K562 (cell line): Measurements from ENCODE around the gene KCNJ10. TPM values are rescaled to one million over a fixed set of nuclear protein-coding genes. Genes with fewer than 3 reads are reported as not detected.

Source experiments
- ATAC-seq: fragments of 200-7000 bp; cut with Tn5 transposase; 3 replicates; pipeline ENCODE4 v1.9.1; 2020; ENCODE audit warnings: moderate library complexity
- BruUV-seq: library from RNA; stranded (reverse); fragments of 400-500 nt; replicated peaks from 2 replicates; lab custom pipeline; 2021; lab: Mats Ljungman, UMichigan
- CTCF ChIA-PET: fragments of 300-600 bp; formaldehyde crosslinking; extraction: SDS; loops from one replicate; lab custom pipeline; 2021; ENCODE audit warnings: low intra/inter-chr PET ratio; lab: Yijun Ruan, JAX
- POLR2A ChIA-PET: fragments of 300-600, 350-650 bp; sonication (Branson Sonifier 250); formaldehyde crosslinking; extraction: SDS; loops from one replicate; lab custom pipeline; 2021; ENCODE audit warnings: antibody characterized with exemption, inconsistent platforms; lab: Yijun Ruan, JAX
- DNase-seq, 4 experiments: peaks; one replicate each; pipeline versions ENCODE4 v3.0.0 to v3.0.0-alpha.2; 2011 to 2018; ENCODE audit warnings: low spot score in 3 of 4, mixed read lengths in 3 of 4; ENCODE audit errors: extremely low read depth in 1 of 4
- FAIRE-seq: peaks from 2 replicates; lab custom pipeline; 2011; peaks lifted over from hg19 to GRCh38; lab: Jason Lieb, UNC
- H2AFZ ChIP-seq: 2 replicates; pipeline ENCODE4 v1.6.0; 2011; ENCODE audit warnings: low read depth, low read length, control low read depth, inconsistent platforms
- H3K27ac ChIP-seq: fragments of 200-600 bp; 3 replicates; pipeline ENCODE4 v1.8.0; 2011; ENCODE audit warnings: low read depth, mild to moderate bottlenecking, control low read depth, inconsistent platforms, low read length, moderate library complexity, mixed read lengths; ENCODE audit errors: extremely low read depth
- H3K27me3 ChIP-seq, 2 experiments: fragments of 300-600 bp in 1 of 2; 2 replicates in 1 of 2; 3 replicates in 1 of 2; pipeline versions ENCODE4 v1.6.0 to v1.8.0; 2011; ENCODE audit warnings: inconsistent platforms in 2 of 2, low read length in 2 of 2, mild to moderate bottlenecking in 1 of 2, mixed read lengths in 1 of 2, moderate library complexity in 1 of 2; ENCODE audit not compliant: control insufficient read depth in 2 of 2, insufficient read depth in 2 of 2
- H3K36me3 ChIP-seq: fragments of 300-600 bp; 3 replicates; pipeline ENCODE4 v1.8.0; 2011; ENCODE audit warnings: mild to moderate bottlenecking, low read length, inconsistent platforms; ENCODE audit not compliant: control insufficient read depth, insufficient read depth
- H3K4me1 ChIP-seq, 2 experiments: fragments of 200-600 bp in 1 of 2; replicated peaks in 1 of 2; 2 replicates in 1 of 2; 3 replicates in 1 of 2; pipeline versions ENCODE4 v1.5.1 to v1.8.0; 2011; ENCODE audit warnings: inconsistent platforms in 2 of 2, low read length in 2 of 2, mild to moderate bottlenecking in 1 of 2, mixed read lengths in 1 of 2, moderate library complexity in 1 of 2; ENCODE audit not compliant: control insufficient read depth in 2 of 2, insufficient read depth in 2 of 2
- H3K4me2 ChIP-seq: 2 replicates; pipeline ENCODE4 v1.6.1; 2011; ENCODE audit warnings: low read length, control low read depth, inconsistent platforms, mixed read lengths; ENCODE audit not compliant: insufficient read depth
- H3K4me3 ChIP-seq: fragments of 200-600 bp; sonication (generic), shearing (Covaris generic); 2 replicates; pipeline ENCODE4 v1.5.1; 2016; ENCODE audit warnings: control low read depth, inconsistent platforms
- H3K79me2 ChIP-seq: fragments of 200-600 bp; 3 replicates; pipeline ENCODE4 v1.8.0; 2011; ENCODE audit warnings: low read length, inconsistent platforms; ENCODE audit not compliant: control insufficient read depth, insufficient read depth
- H3K9ac ChIP-seq, 2 experiments: 2 replicates each; pipeline versions ENCODE4 v1.6.0 to v1.6.1; 2011; ENCODE audit warnings: low read depth in 2 of 2, low read length in 2 of 2, control low read depth in 1 of 2, inconsistent platforms in 1 of 2, mild to moderate bottlenecking in 1 of 2, mixed read lengths in 1 of 2; ENCODE audit not compliant: insufficient read depth in 1 of 2
- H3K9me1 ChIP-seq: one replicate; pipeline ENCODE4 v1.6.0; 2011; ENCODE audit warnings: inconsistent platforms, mild to moderate bottlenecking, low read length, moderate library complexity; ENCODE audit not compliant: control insufficient read depth, insufficient read depth
- H3K9me3 ChIP-seq: replicated peaks from 2 replicates; pipeline ENCODE4 v1.5.1; 2011; ENCODE audit warnings: low read depth, low read length, inconsistent platforms; ENCODE audit not compliant: control insufficient read depth, insufficient read depth
- H4K20me1 ChIP-seq: replicated peaks from 2 replicates; pipeline ENCODE4 v1.6.1; 2011; ENCODE audit warnings: low read length, inconsistent platforms, mixed read lengths; ENCODE audit not compliant: control insufficient read depth, insufficient read depth
- BDP1 ChIP-seq: IDR thresholded peaks from 3 replicates; pipeline ENCODE4 v1.6.1; 2011; ENCODE audit not compliant: insufficient read length, insufficient read depth
- C11orf30 ChIP-seq: fragments of 450-650 bp; IDR thresholded peaks from 2 replicates; pipeline ENCODE4 v1.6.1; 2016; ENCODE audit warnings: low read depth, mild to moderate bottlenecking
- EWSR1 ChIP-seq: fragments of 450-650 bp; IDR thresholded peaks from 2 replicates; pipeline ENCODE4 v1.6.1; 2018; ENCODE audit warnings: borderline replicate concordance, mild to moderate bottlenecking, low read depth, moderate library complexity; ENCODE audit not compliant: partially characterized antibody
- HDAC3 ChIP-seq: fragments of 450-650 bp; IDR thresholded peaks from 2 replicates; pipeline ENCODE4 v1.6.1; 2018; ENCODE audit warnings: borderline replicate concordance, mild to moderate bottlenecking, moderate library complexity; ENCODE audit not compliant: partially characterized antibody
- KLF6 ChIP-seq: fragments of 250-450 bp; sonication (Bioruptor Pico); IDR thresholded peaks from 2 replicates; pipeline ENCODE4 v1.4.0; 2020; ENCODE audit warnings: mild to moderate bottlenecking, moderate library complexity, borderline replicate concordance
- MAFF ChIP-seq: IDR thresholded peaks from 2 replicates; pipeline ENCODE4 v1.6.1; 2012; ENCODE audit warnings: low read length, improper control_type of control experiment
- MAFG ChIP-seq: fragments of 450-650 bp; conservative IDR thresholded peaks from 2 replicates; pipeline ENCODE4 v1.6.1; 2016; ENCODE audit warnings: missing genetic modification characterization, missing compliant biosample characterization
- MAFK ChIP-seq: IDR thresholded peaks from 2 replicates; pipeline ENCODE4 v1.6.1; 2011; ENCODE audit warnings: low read length, improper control_type of control experiment
- PRMT5 ChIP-seq: sonication (generic); formaldehyde crosslinking; IDR thresholded peaks from 2 replicates; pipeline ENCODE4 v1.5.0; 2020; ENCODE audit warnings: missing genetic modification reagents
- PTTG1 ChIP-seq: fragments of 450-650 bp; IDR thresholded peaks from 2 replicates; pipeline ENCODE4 v1.6.1; 2016; ENCODE audit warnings: low read depth, mild to moderate bottlenecking, missing genetic modification characterization, missing compliant biosample characterization
- RBM25 ChIP-seq: fragments of 200-400 bp; formaldehyde crosslinking; IDR thresholded peaks from 2 replicates; pipeline ENCODE4 v1.6.1; 2018; ENCODE audit warnings: low read length, low read depth, moderate library complexity; ENCODE audit not compliant: severe bottlenecking
- SPI1 ChIP-seq: IDR thresholded peaks from 2 replicates; pipeline ENCODE4 v1.6.1; 2011; ENCODE audit warnings: low read depth, low read length, control low read depth, borderline replicate concordance
- TAF7 ChIP-seq: fragments of 450-650 bp; IDR thresholded peaks from 2 replicates; pipeline ENCODE4 v1.6.1; 2016; ENCODE audit warnings: missing genetic modification characterization, missing compliant biosample characterization
- YY1 ChIP-seq, 3 experiments: IDR thresholded peaks; 2 replicates each; pipeline ENCODE4 v1.6.1; 2011; ENCODE audit warnings: low read length in 2 of 3, mild to moderate bottlenecking in 2 of 3, moderate library complexity in 2 of 3, borderline replicate concordance in 1 of 3, control low read depth in 1 of 3, low read depth in 1 of 3; ENCODE audit not compliant: insufficient read depth in 3 of 3, insufficient replicate concordance in 2 of 3, control insufficient read depth in 1 of 3, insufficient read length in 1 of 3; ENCODE audit errors: extremely low read depth in 1 of 3
- ZKSCAN3 ChIP-seq: fragments of 250-450 bp; sonication (Bioruptor Pico); IDR thresholded peaks from 2 replicates; pipeline ENCODE4 v1.4.0; 2020
- ZKSCAN8 ChIP-seq: fragments of 200-800 bp; sonication (Bioruptor generic); IDR thresholded peaks from 2 replicates; pipeline ENCODE4 v1.6.1; 2016; ENCODE audit warnings: missing genetic modification characterization, missing compliant biosample characterization
- ZNF316 ChIP-seq: fragments of 450-650 bp; IDR thresholded peaks from 2 replicates; pipeline ENCODE4 v1.6.1; 2016
- ZNF696 ChIP-seq: fragments of 250-450 bp; sonication (Bioruptor Pico); conservative IDR thresholded peaks from 2 replicates; pipeline ENCODE4 v1.4.0; 2020; ENCODE audit warnings: mild to moderate bottlenecking, moderate library complexity
- WGBS: fragments of 100-300 bp; shearing (Covaris generic); methylation state at CpG from one replicate; pipeline ENCODE4 v1.1.6; 2016; ENCODE audit warnings: low coverage, mixed read lengths; ENCODE audit not compliant: insufficient coverage; ENCODE audit errors: missing lambda C conversion rate; 5-methylcytosine and 5-hydroxymethylcytosine counted together
- in situ Hi-C: fragments of 300-500 bp; cut with MboI; formaldehyde crosslinking; loops from 4 replicates; pipeline ENCODE4 v1.15.0; 2018; ENCODE audit warnings: inconsistent platforms, mixed read lengths
- intact Hi-C: fragments of 100-400 bp; cut with micrococcal nuclease; formaldehyde crosslinking; loops from 2 replicates; pipeline ENCODE4 v1.14.2; 2022
- polyA plus RNA-seq, 8 experiments: library from polyadenylated mRNA; depleted of rRNA in 4 of 8; stranded (reverse) in 5 of 8; unstranded in 3 of 8; fragments of >200 nt; fragmentation: Nextera tagmentation in 2 of 8; fragmentation: Illumina TruSeq in 1 of 8; extraction: Ambion mirVana in 2 of 8; extraction: Trizol in 1 of 8; gene quantifications; 2 replicates each; pipeline versions ENCODE4 v1.2.1 to v1.2.3, GENCODE V29; 2011 to 2014; ENCODE audit warnings: inconsistent platforms in 1 of 8, missing spikeins in 1 of 8
- total RNA-seq, 7 experiments: library from RNA; depleted of rRNA in 6 of 7; stranded (reverse); fragments of >200 nt in 6 of 7; fragmentation: Illumina TruSeq in 2 of 7; extraction: Trizol in 2 of 7; gene quantifications; 2 replicates each; pipeline versions ENCODE4 v1.2.1 to v1.2.3, GENCODE V29; 2011 to 2021; ENCODE audit warnings: low replicate concordance in 1 of 7
- TF ChIP-seq, protein P1 (sequence below): fragments of 450-650 bp; IDR thresholded peaks from 2 replicates; pipeline ENCODE4 v1.6.1; 2016; ENCODE audit warnings: missing biosample characterization, missing genetic modification characterization
- TF ChIP-seq, protein P2 (sequence below): fragments of 250-450 bp; sonication (Bioruptor Pico); IDR thresholded peaks from 2 replicates; pipeline ENCODE4 v1.8.0; 2022; ENCODE audit warnings: moderate library complexity, mild to moderate bottlenecking, inconsistent platforms

KCNJ10 gene
- total and polyA plus RNA-seq, 9 of the 15 experiments (the other 6 are each of a cell fraction or from before 2014, with no cell fraction given), result 0.06 to 0.11 TPM; not detected in 7

DNA sequence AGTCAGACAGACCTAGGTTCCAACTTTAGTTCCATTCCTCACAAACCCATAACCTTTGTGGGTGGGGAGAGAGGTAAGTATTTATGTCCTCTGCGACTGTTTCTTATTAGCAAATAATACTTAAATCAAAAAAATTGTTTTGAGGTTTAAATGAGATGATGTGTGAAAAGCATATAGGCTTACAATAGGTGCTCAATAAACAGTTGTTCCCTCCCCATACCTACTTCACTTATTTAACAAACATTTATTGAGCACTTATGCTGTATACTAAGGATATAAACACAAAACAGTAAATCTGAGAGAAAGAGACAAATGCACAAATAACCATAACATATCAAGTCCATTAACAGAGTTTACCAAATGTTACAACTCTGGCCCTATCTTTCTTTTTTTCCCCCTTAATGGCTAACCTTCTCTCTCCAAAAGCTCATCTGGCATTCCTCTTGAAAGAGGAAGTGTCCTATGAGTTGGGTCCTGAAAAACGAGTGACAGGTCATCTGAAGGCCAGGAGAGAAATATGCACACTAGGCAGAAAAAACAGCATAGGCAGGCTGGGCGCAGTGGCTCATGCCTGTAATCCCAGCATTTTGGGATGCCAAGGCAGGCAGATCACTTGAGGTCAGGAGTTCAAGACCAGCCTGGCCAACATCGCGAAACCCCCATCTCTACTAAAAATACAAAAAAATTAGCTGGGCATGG lies 48.4 kb downstream of the KCNJ10 start:
- no peaks in the 10 kb centered on the region for H3K9me1 ChIP-seq
- WGBS, result 44% methylated on average over 5 of the region's 5 CpGs
- H3K4me3 ChIP-seq, result no peak overlapping the region
- H3K4me1 ChIP-seq, result peaks cover 0 to 11% of the 10 kb centered on the region in 2 experiments; a peak in 2 of 5 replicates
- ChIA-PET CTCF (no interaction called here), POLR2A (interaction anchor here (2.6 kb wide), 1 partner anchor 10 kb away, joined by 8 read pairs; the partner anchor contains the start of gene PIGM)
- intact Hi-C loops (no loop called here), in situ Hi-C loops (no loop called here)
- H3K27me3 ChIP-seq, result peaks cover 2 to 7% of the 10 kb centered on the region in 2 experiments; a peak in 2 of 5 replicates
- no peak overlapping the region for H3K27ac ChIP-seq
- H3K9me3 ChIP-seq, result no peaks in the 10 kb centered on the region
- no peak for FAIRE-seq
- no TSS peak for BruUV-seq
- H2AFZ ChIP-seq, result no peak overlapping the region
- no peak for ATAC-seq
- H3K79me2 ChIP-seq, result no peaks in the 10 kb centered on the region
- H3K9ac ChIP-seq, result no peak overlapping the region
- no peak for DNase-seq
- no peaks in the 10 kb centered on the region for H3K36me3 ChIP-seq
- peaks cover 3% of the 10 kb centered on the region; the same call in 1 of the 2 replicates for H4K20me1 ChIP-seq
- no peak overlapping the region for H3K4me2 ChIP-seq
- TF ChIP-seq KLF6 (CRISPR knock-in tag) (no peak), ZKSCAN8 (CRISPR knock-in tag) (no peak), C11orf30 (peak; percentile 90), BDP1 (no peak), PTTG1 (tag) (no peak), HDAC3 (no peak), TAF7 (tag) (no peak), SPI1 (peak; percentile 94), MAFF (peak; percentile 64), PRMT5 (CRISPR knock-in tag) (no peak), ZNF696 (CRISPR knock-in tag) (no peak), ZNF316 (peak; percentile 88), MAFG (tag) (peak; percentile 80), MAFK (peak; percentile 69), EWSR1 (no peak), YY1 (IDR thresholded peaks at IDR 0.05; ENCODE audit: borderline replicate concordance in 1 of 3, control insufficient read depth in 1 of 3, extremely low read depth in 1 of 3, insufficient read depth in 3 of 3, insufficient read length in 1 of 3, insufficient replicate concordance in 2 of 3, low read depth in 1 of 3, low read length in 2 of 3) (no peak), ZKSCAN3 (CRISPR knock-in tag) (no peak), RBM25 (peak; percentile 17)
- TF ChIP-seq, protein P1, sequence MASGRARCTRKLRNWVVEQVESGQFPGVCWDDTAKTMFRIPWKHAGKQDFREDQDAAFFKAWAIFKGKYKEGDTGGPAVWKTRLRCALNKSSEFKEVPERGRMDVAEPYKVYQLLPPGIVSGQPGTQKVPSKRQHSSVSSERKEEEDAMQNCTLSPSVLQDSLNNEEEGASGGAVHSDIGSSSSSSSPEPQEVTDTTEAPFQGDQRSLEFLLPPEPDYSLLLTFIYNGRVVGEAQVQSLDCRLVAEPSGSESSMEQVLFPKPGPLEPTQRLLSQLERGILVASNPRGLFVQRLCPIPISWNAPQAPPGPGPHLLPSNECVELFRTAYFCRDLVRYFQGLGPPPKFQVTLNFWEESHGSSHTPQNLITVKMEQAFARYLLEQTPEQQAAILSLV, result no peak
- TF ChIP-seq, protein P2, sequence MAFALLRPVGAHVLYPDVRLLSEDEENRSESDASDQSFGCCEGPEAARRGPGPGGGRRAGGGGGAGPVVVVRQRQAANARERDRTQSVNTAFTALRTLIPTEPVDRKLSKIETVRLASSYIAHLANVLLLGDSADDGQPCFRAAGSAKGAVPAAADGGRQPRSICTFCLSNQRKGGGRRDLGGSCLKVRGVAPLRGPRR (CRISPR knock-in tag), result no peak
